Activated CD4-positive, alpha-beta memory T cell treated with anti-CD3 and anti-CD28 coated beads, Interleukin-2, amount 10 ng/mL, durations not matched to agents 7 days and 5 days (primary cell): ENCODE results near the gene CLK3. TPM values are rescaled to one million over a fixed set of nuclear protein-coding genes. Genes with fewer than 3 reads are reported as not detected.

Experiments used
- CTCF ChIA-PET: fragments of 350-600 bp; sonication (Branson Sonifier 250); formaldehyde crosslinking; loops from one replicate; lab custom pipeline; 2021; ENCODE audit warnings: antibody characterized with exemption, inconsistent platforms; lab: Charles Lee
- POLR2A ChIA-PET: fragments of 350-600 bp; sonication (Branson Sonifier 250); formaldehyde crosslinking; loops from one replicate; lab custom pipeline; 2021; ENCODE audit warnings: antibody characterized with exemption; lab: Charles Lee
- DNase-seq: peaks from one replicate; pipeline ENCODE4 v3.0.0-alpha.2; 2020
- H3K27ac Mint-ChIP-seq: one replicate; pipeline ENCODE4 v1.8.0; 2021; ENCODE audit warnings: mild to moderate bottlenecking, mixed read lengths
- H3K27me3 Mint-ChIP-seq: one replicate; pipeline ENCODE4 v1.8.0; 2021; ENCODE audit warnings: mixed read lengths
- H3K36me3 Mint-ChIP-seq: one replicate; pipeline ENCODE4 v1.8.0; 2021; ENCODE audit warnings: low read depth, mixed read lengths
- H3K4me1 Mint-ChIP-seq: one replicate; pipeline ENCODE4 v1.8.0; 2021; ENCODE audit warnings: mixed read lengths
- H3K4me3 Mint-ChIP-seq: one replicate; pipeline ENCODE4 v1.8.0; 2021; ENCODE audit warnings: mild to moderate bottlenecking, mixed read lengths
- H3K9me3 Mint-ChIP-seq: one replicate; pipeline ENCODE4 v1.8.0; 2021; ENCODE audit warnings: mixed read lengths
- total RNA-seq, 2 experiments: library from RNA; stranded (reverse); gene quantifications; one replicate each; pipeline ENCODE4 v1.2.3, GENCODE V29; 2021

The CLK3 gene
- total RNA-seq, 2 experiments from 2014 or later, result 133 to 136 TPM

DNA sequence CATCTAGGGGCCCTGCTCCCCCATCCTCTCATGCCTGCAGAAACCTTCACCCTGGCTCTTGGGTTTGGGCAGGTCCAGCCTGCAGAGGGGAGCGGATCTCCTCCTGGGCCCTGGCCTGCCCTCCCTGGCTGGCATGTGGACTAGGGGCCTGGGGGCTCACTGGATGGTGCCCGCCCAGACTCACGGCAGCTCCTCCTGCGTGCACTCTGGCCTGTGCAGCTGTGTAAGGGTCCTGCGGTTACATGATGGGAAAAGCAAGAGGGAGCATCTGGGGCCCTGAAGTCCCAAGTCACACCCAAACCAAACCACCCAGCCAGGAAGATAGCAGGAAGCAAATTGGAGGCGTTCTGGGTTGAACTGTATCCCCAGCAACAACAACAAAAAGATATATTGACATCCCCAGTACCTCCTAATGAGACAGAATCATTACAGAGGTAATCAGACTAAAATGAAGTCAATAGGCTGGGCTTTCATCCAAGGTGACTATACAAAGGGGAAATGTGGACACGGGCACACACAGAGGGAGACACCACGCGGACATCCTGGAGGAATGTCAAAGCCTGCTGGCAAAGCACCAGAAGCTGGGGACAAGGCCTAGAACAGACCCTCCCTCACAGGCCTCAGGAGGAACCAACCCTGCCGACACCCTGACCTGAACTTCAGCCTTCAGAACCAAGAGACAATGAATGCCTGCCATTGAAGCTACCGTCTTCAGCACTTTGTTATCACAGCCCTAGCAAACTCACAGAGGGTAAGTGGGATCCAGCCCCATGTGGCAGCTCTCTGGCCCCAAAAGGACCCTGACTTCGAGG is 10.4 kb upstream of the CLK3 start:
- H3K27ac Mint-ChIP-seq, result no peak overlapping the region
- no peak overlapping the region for H3K4me3 Mint-ChIP-seq
- H3K4me1 Mint-ChIP-seq, result peaks cover 2% of the 10 kb centered on the region
- no peak for DNase-seq
- ChIA-PET POLR2A (interaction anchor here (4.5 kb wide), 1 partner anchor 9 kb away, joined by 25 read pairs; the partner anchor contains the start of gene CLK3), CTCF (no interaction called here)
- H3K27me3 Mint-ChIP-seq, result no peaks in the 10 kb centered on the region
- H3K9me3 Mint-ChIP-seq, result no peaks in the 10 kb centered on the region
- H3K36me3 Mint-ChIP-seq, result no peaks in the 10 kb centered on the region

DNA sequence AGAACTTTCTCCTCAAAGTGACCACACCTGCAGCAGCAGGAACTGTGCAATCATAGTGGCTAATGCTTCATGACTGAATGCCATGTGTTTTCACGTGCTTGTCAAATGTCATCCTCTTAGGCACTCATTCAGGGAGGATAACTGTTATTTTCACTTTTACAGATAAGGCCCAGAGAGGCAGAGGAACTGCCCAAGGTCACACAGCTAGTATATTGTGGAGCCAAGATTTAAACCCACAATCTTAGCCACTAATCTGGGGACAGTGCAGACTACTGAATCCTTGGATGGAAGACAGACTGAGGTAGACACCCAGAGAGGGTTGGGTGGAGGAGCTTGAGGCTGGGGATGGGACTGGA is 9.9 kb upstream of the CLK3 start:
- Mint-ChIP-seq H3K36me3 (no peaks in the 10 kb centered on the region), H3K4me3 (no peak overlapping the region), H3K27ac (no peak overlapping the region), H3K27me3 (no peaks in the 10 kb centered on the region), H3K4me1 (peaks cover 2% of the 10 kb centered on the region), H3K9me3 (no peaks in the 10 kb centered on the region)
- ChIA-PET POLR2A (interaction anchor here (4.5 kb wide), 1 partner anchor 8 kb away, joined by 25 read pairs; the partner anchor contains the start of gene CLK3), CTCF (no interaction called here)
- no peak for DNase-seq

DNA sequence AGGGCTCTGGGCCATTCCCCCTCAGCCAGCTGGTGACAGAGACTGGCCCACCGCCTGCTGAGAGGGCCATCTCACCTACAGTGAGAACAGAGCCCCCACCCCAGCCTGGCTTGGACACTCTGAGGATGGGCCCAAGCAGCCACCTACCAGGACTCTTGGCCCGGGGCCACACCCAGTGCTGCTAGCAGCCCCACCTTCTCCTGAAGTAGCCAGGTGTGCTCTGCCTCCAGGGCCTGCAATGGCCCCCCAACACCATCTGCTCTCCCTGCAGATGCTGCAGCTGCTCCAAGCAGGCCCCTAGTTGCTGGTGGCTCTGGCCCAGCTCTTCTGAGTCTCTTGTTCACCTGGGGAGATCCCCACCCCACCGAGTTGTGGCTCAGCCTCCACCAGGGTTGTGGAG is 6.8 kb upstream of the CLK3 start:
- Mint-ChIP-seq H3K9me3 (no peaks in the 10 kb centered on the region), H3K4me1 (peaks cover 8% of the 10 kb centered on the region), H3K27me3 (no peaks in the 10 kb centered on the region), H3K4me3 (no peak overlapping the region), H3K27ac (no peak overlapping the region), H3K36me3 (no peaks in the 10 kb centered on the region)
- POLR2A ChIA-PET, result interaction anchor here (0.7 to 1.1 kb wide), 2 partner anchors 9 to 48 kb away, joined by 3 read pairs; no protein-coding TSS in a partner anchor
- DNase-seq, result no peak
- CTCF ChIA-PET, result no interaction called here

DNA sequence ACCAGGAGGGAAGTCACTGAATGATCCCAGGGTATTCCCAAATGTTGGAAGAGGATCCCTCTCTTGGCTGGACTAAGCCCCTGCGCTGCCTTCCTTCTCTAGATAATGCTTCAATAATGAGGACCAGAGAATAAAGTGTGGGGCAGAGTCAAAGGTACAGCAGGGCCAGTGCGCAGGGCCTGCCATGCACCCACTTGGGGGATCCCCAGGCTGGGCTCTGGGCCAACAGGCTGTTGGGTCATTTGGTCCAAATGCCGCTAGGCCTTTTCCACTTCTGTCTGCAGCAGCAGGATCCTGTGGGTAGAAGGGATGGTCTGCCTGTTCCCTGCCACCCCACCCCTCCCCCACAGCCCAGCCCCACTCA is 5.7 kb upstream of the CLK3 start:
- no peak overlapping the region for H3K4me3 Mint-ChIP-seq
- H3K9me3 Mint-ChIP-seq, result no peaks in the 10 kb centered on the region
- H3K36me3 Mint-ChIP-seq, result no peaks in the 10 kb centered on the region
- ChIA-PET CTCF (no interaction called here), POLR2A (no interaction called here)
- H3K4me1 Mint-ChIP-seq, result peaks cover 12% of the 10 kb centered on the region
- H3K27me3 Mint-ChIP-seq, result no peaks in the 10 kb centered on the region
- no peak overlapping the region for H3K27ac Mint-ChIP-seq
- no peak for DNase-seq

DNA sequence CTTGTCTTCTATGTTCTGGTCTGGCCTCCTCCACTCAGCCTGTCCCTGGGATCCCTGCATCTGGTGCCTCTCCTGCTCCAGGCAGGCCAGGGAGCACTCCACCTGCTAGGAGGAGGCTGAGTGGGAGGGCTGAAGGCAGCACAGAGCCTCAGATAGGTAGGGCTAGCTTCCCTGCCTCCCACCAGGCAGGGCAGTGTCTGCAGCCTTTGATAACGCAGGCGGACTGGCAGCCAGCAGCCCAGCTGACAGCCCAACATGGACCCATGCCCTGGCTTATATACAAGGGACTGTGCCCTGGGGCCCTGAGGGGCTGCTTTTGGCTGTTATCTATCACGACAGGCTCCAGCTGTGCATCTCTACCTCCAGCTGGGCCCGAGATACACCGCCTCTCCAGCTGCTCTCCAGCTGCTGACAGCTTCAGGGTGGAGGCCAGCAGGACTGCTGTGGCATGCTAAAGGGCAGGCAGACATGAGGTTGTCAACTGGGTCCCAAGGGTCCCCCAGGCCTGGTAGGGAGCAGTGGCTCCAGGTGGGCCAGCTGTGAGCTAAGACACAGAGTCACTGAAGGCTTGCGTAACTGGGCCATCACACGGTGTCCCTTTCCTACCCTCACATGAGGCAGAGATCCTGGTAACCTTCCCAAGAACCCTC is 5.2 kb upstream of the CLK3 start:
- H3K36me3 Mint-ChIP-seq, result no peaks in the 10 kb centered on the region
- no peak overlapping the region for H3K27ac Mint-ChIP-seq
- H3K4me1 Mint-ChIP-seq, result peaks cover 10% of the 10 kb centered on the region
- ChIA-PET POLR2A (interaction anchor here (1.2 to 7.8 kb wide), 2 partner anchors 11 to 21 kb away, joined by 4 to 55 read pairs; no protein-coding TSS in a partner anchor), CTCF (interaction anchor here (0.6 kb wide), 1 partner anchor 396 kb away, joined by 6 read pairs; no protein-coding TSS in a partner anchor)
- no peaks in the 10 kb centered on the region for H3K27me3 Mint-ChIP-seq
- no peak for DNase-seq
- H3K4me3 Mint-ChIP-seq, result no peak overlapping the region
- no peaks in the 10 kb centered on the region for H3K9me3 Mint-ChIP-seq

DNA sequence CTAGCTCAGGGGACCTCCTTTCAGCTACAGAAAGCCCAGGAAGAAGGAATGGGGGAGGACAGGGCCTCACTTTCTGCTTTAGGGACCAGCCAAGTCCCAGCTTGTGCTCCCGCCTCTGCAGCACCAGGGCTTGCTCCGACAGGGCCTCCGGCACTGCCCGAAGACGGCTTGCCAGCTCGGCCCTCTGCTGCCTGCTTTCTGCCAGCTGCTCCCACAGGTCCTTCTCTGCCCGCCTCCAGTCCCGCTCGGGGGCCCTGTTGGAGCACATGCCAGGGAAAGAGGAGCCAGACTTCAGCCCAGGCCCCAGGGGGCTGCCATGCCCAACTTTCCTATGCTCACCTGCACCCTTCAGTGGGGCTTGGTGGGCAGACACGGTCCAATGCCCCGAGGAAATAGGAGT is 4.3 kb upstream of the CLK3 start:
- Mint-ChIP-seq H3K4me3 (no peak overlapping the region), H3K36me3 (peaks cover 2% of the 10 kb centered on the region), H3K4me1 (peaks cover 9% of the 10 kb centered on the region), H3K27me3 (no peaks in the 10 kb centered on the region), H3K9me3 (no peaks in the 10 kb centered on the region), H3K27ac (no peak overlapping the region)
- POLR2A ChIA-PET, result interaction anchor here (1.0 to 7.8 kb wide), 4 partner anchors 10 to 70 kb away, joined by 3 to 55 read pairs (median 7); partner anchors contain the start of gene ARID3B
- DNase-seq, result no peak
- CTCF ChIA-PET, result no interaction called here

DNA sequence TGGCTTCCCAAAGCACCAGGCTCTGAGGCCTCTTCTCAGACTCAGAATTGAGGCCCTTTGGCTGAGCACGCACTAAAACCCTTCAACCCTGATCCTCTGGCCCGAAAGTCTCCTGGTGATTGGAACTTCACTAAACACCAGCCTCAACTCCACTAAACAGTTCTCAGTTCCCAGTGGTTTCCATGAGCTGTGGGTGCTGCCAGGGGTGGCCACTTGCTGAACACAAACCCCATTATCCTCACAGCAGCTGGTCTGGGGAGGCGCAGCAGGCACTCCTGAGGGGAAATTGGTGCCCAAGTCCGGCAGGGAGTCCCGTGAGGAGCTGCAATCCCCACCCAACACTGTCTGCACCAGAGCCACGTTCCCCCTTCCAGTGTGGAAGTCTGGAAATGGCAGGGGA is 3.8 kb upstream of the CLK3 start:
- Mint-ChIP-seq H3K4me1 (peaks cover 14% of the 10 kb centered on the region), H3K4me3 (no peak overlapping the region), H3K9me3 (no peaks in the 10 kb centered on the region), H3K36me3 (peaks cover 7% of the 10 kb centered on the region), H3K27ac (no peak overlapping the region), H3K27me3 (no peaks in the 10 kb centered on the region)
- POLR2A ChIA-PET, result interaction anchor here (0.9 to 7.8 kb wide), 7 partner anchors 8 to 179 kb away, joined by 3 to 55 read pairs (median 4); partner anchors contain the start of genes ARID3B and UBL7
- DNase-seq, result no peak
- CTCF ChIA-PET, result interaction anchor here (2.1 to 8.1 kb wide), 2 partner anchors 10 to 21 kb away, joined by 9 to 72 read pairs; no protein-coding TSS in a partner anchor

DNA sequence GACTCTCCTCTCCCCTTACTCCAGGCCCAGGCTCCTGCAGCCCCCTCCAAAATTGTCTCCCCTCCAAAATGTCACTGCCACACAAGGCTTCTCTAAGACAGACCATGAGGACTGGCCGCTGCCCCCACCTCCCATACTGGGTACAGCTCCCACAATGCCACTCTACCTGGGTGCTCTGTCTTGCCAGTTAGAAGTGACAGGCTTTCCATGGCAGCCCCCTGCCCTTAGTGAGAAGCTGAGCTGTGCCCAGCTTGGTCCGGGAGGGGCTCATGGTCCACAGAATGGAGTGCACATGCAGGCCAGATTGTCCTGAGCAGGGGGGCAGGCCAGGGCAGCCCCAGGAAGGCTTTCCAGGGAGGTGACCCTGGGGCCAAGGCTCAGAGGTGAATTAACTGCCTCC is 3.0 kb upstream of the CLK3 start:
- H3K9me3 Mint-ChIP-seq, result no peaks in the 10 kb centered on the region
- H3K4me3 Mint-ChIP-seq, result peak overlapping the region; percentile 30
- H3K36me3 Mint-ChIP-seq, result peaks cover 15% of the 10 kb centered on the region
- H3K27ac Mint-ChIP-seq, result peak overlapping the region; percentile 23
- ChIA-PET POLR2A (interaction anchor here (0.7 to 7.8 kb wide), 9 partner anchors 8 to 179 kb away, joined by 3 to 55 read pairs (median 3); partner anchors contain the start of genes ARID3B and UBL7), CTCF (interaction anchor here (1.1 to 8.1 kb wide), 4 partner anchors 9 to 289 kb away, joined by 3 to 72 read pairs (median 8); no protein-coding TSS in a partner anchor)
- peaks cover 23% of the 10 kb centered on the region for H3K4me1 Mint-ChIP-seq
- H3K27me3 Mint-ChIP-seq, result no peaks in the 10 kb centered on the region
- no peak for DNase-seq

DNA sequence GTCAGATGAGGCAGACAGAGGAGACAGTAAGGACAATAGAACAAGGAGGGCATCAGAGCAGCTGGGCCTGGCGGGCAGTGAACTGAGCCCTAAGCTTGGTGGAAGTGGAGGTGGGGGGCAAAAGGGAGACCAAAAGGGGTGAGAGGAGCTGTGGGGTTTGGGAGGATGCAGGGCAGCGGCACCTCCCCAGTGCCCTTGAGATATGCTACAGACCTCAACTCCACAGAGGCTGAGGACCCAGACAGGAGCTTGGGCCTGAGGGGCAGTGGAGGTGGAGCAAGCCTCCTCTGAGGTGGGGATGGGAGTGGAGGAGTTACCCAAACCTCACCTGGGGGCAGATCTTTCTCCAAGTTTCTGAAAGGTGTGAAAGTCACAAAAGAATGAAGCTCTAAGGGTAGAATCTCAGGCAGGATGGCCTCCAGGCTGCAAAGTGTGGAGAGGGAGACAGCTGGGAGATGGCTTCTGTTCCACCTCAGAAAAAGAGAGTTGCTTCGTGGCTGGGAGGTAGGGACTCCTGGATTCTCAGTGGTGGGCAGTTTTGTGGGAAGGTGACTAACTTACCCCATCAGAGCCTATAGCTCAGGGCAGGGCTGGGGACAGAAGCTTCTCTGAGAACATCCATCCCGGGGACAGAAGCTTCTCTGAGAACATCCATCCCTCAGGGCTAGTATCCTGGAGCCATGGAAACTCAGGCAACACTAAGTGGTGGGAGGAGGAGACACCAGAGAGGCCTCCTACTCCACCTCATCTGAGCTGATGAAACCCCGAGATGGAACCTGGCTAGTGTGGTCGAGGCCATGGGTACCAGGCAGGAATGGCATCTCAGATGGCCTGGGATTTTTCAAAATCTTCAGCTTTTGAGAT is 2.3 kb upstream of the CLK3 start:
- Mint-ChIP-seq H3K27me3 (no peaks in the 10 kb centered on the region), H3K27ac (peak overlapping the region; percentile 23)
- CTCF ChIA-PET, result interaction anchor here (1.1 to 8.1 kb wide), 4 partner anchors 9 to 288 kb away, joined by 3 to 72 read pairs (median 8); no protein-coding TSS in a partner anchor

DNA sequence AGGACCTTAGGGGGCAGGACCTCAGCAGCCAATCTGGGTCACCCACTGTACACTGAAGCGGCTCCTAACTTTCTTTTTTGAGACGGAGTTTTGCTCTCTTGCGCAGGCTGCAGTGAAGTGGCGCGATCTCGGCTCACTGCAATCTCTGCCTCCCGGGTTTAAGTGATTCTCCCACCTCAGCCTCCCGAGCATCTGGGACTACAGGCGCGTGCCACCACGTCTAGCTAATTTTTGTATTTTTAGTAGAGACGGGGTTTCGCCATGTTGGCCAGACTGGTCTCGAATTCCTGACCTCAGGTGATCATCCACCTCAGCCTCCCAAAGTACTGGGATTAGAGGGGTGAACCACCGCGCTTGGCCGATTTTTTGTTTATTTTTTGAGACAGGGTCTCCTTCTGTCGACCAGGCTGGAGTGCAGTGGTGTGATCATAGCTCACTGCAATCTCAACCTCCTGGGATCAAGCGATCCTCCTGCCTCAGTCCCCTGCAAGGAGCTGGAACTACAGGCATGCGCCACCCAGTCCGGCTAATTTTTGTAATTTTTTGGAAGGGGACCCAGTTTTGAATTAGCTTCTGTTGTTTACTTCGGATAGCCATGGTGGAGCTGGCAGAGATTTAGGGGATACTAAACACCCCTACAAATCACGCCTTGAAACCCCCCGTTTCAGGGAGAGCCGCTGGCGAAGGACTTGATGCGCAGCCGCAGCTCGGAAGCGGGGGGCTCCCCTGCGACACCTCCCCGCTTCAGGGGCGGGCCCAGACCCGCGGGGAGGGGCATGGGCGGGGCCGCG is 1.5 kb upstream of the CLK3 start:
- H3K4me3 Mint-ChIP-seq, result peak overlapping the region; percentile 65
- ChIA-PET CTCF (interaction anchor here (1.7 to 8.1 kb wide), 4 partner anchors 8 to 239 kb away, joined by 3 to 72 read pairs (median 8); no protein-coding TSS in a partner anchor), POLR2A (interaction anchor here (0.7 to 7.8 kb wide), 14 partner anchors 10 to 842 kb away, joined by 3 to 86 read pairs (median 4); partner anchors contain the start of genes ARID3B and UBL7)
- H3K27ac Mint-ChIP-seq, result peak overlapping the region; percentile 49
- DNase-seq, result no peak
- H3K36me3 Mint-ChIP-seq, result peaks cover 28% of the 10 kb centered on the region
- H3K27me3 Mint-ChIP-seq, result no peaks in the 10 kb centered on the region
- peaks cover 37% of the 10 kb centered on the region for H3K4me1 Mint-ChIP-seq
- H3K9me3 Mint-ChIP-seq, result no peaks in the 10 kb centered on the region

More for the DNA sequence above, 2.3 kb upstream of the CLK3 start:
- H3K4me3 Mint-ChIP-seq, result peak overlapping the region; percentile 30
- no peaks in the 10 kb centered on the region for H3K9me3 Mint-ChIP-seq
- POLR2A ChIA-PET, result interaction anchor here (0.7 to 7.8 kb wide), 12 partner anchors 9 to 587 kb away, joined by 3 to 86 read pairs (median 4); partner anchors contain the start of gene ARID3B
- no peak for DNase-seq
- H3K4me1 Mint-ChIP-seq, result peaks cover 29% of the 10 kb centered on the region
- H3K36me3 Mint-ChIP-seq, result peaks cover 20% of the 10 kb centered on the region

DNA sequence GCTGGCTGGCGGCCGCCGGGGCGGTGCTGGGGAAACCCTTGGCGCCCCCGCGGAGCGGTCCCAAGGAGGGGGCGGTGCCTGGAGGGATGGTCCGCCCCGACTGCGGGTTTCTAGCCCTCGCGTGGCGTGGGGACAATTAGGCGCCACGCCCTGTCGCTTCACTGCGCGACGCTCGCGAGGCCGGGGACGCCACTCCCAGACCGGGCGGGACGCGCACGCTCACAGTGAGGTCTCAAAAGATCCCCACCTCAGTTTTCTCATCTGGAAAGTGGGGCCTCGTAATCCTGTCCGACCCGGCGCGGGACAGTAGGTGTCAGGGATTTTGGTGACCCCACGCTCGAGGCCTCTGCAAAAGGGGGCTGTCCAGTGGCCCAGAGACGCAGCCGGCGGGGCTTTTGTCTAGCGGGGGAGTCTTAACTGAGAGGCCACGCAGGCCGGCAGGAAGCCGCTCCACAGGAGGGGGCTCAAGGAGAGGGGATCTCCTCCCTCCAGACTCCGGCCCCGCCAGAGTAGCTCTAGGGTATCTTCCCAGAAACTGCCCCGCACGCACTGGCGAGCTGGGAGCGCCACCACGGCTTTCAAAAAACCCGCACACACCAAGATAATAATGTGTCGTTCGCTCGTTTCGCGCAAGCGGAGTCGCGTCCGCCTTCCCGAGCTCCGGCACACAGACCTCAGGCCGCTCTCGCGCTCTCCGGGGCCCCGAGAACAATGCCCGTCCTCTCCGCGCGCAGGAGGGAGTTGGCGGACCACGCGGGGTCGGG is 710 bp upstream of the CLK3 start:
- Mint-ChIP-seq H3K36me3 (peaks cover 35% of the 10 kb centered on the region), H3K9me3 (no peaks in the 10 kb centered on the region), H3K4me3 (peak overlapping the region; percentile 96), H3K4me1 (peaks cover 43% of the 10 kb centered on the region), H3K27me3 (no peaks in the 10 kb centered on the region), H3K27ac (peak overlapping the region; percentile 97)
- CTCF ChIA-PET, result interaction anchor here (1.0 to 8.1 kb wide), 4 partner anchors 18 to 243 kb away, joined by 3 to 72 read pairs (median 4); no protein-coding TSS in a partner anchor
- peak; percentile 89 for DNase-seq
- POLR2A ChIA-PET, result interaction anchor here (0.9 to 7.8 kb wide), 22 partner anchors 11 to 841 kb away, joined by 3 to 86 read pairs (median 8); partner anchors contain the start of genes ARID3B and UBL7
